Bone marrow (tissue), 2 donors: ENCODE results near the gene SLC25A10.

Experiments used
- DNase-seq, 2 donors: peaks; one replicate each; lab custom pipeline; 2025; lab: John Stamatoyannopoulos, UW

SLC25A10 gene

DNA sequence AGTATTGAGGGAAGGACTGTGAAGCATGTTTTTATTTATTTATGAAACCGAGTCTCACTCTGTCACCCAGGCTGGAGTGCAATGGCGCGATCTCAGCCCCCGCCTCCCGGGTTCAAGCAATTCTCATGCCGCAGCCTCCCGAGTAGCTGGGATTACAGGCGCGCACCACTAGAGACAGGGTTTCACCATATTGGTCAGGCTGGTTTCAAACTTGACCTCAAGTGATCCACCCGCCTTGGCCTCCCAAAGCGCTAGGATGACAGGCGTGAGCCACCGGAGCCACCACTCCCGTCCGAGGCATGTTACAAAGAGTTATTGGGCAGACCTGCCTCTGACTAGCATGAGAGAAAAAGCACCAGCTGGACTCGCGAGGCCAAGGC is 5.9 kb upstream of the SLC25A10 start:
- DNase-seq: no peak

DNA sequence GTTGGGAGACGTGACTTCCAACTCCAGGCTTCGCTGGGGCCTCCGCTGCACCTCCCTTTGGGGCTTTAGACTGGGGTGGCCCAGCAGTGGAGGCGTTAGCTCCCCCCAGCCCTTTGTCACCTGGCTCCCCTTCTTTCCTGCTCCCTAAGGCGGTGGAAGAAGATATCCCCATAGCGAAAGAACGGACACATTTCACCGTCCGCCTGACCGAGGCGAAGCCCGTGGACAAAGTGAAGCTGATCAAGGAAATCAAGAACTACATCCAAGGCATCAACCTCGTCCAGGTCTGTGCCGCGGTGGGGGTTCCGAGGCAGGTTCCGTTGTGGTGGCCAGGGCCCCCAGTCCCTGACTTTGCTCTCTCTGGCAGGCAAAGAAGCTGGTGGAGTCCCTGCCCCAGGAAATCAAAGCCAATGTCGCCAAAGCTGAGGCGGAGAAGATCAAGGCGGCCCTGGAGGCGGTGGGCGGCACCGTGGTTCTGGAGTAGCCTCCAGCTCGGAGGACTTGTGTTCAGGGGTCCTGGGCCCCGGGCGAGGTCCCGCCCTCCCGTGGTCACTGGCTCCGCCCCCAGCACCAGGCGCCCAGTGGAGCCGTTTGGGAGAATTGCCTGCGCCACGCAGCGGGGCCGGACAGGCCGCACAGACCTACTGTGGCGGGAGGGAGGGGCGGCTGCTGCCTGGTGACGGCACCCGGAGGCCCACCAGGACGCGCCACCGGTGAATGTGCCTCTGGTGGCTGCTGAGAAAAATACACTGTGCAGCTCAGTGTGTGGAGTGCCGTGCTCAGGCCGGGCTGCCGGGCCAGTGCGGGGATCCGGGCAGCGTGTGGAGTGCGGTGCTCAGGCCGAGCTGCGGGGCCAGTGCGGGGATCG is 5.1 kb upstream of the SLC25A10 start:
- no peak for DNase-seq

DNA sequence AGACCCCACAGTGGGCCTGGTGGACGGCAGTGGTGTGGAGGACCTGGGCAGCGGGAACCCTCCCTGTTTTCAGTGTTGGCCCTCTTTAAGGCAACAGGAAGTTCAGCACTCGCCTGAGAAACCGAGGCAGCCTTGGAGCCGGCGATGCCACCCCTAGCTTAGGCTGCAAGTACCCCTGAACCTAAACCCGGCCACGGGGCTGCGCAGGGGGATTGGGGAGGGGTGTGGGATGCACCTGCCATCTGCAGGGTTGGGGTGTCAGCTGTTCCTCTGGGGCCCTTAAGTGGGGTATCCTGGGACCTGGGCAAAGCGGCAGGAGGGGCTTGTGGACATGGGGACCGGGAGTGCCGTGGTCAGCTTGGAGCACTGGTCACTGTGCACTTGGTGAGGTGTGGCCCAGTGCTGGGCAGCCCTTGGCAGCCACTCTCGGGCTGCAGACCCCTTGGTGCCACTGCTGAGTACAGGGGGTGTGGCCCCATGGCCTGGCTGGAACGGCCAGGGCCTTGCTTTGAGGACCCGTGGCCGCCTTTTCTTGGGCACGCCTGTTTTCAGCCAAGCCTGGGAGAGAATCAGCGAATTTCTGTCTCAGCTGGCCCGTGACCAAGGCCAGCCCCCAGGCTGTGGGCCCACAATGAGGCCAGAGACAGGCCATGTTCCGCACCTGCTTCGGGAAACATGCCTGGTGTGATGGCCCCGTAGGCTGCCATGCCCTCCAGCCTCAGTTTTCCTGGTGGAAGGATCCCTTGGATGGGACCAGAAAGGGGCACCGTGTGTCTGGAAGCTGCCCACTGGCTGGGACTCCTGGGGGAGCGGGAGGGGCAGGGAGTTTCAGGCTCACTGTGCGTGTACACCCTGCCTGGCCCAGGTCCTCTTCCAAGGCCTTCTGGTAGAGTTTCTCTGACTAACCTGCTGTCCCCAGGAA is 4.1 kb upstream of the SLC25A10 start:
- DNase-seq: no peak

DNA sequence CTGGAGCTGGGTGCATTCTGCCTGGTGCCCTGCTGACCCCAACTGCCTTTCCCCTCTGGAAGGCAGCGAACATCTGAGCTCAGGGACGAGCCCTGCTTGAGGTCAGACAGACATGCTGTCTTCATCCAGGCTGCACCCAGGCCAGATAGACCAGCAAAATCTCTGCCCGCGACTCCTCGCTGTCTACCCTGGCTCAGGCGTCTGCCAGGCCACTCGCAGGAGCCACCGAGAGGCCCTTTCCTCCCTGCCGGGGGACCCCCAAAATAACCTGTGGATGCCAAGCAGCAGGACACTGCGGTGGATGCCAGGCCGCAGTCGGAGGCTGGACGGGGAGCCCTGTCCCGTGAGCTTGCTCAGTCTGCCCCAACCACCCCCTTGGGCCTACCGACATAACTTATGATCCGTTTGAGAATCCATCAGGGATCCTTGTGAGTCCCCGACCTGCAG is 3.3 kb upstream of the SLC25A10 start:
- no peak for DNase-seq

DNA sequence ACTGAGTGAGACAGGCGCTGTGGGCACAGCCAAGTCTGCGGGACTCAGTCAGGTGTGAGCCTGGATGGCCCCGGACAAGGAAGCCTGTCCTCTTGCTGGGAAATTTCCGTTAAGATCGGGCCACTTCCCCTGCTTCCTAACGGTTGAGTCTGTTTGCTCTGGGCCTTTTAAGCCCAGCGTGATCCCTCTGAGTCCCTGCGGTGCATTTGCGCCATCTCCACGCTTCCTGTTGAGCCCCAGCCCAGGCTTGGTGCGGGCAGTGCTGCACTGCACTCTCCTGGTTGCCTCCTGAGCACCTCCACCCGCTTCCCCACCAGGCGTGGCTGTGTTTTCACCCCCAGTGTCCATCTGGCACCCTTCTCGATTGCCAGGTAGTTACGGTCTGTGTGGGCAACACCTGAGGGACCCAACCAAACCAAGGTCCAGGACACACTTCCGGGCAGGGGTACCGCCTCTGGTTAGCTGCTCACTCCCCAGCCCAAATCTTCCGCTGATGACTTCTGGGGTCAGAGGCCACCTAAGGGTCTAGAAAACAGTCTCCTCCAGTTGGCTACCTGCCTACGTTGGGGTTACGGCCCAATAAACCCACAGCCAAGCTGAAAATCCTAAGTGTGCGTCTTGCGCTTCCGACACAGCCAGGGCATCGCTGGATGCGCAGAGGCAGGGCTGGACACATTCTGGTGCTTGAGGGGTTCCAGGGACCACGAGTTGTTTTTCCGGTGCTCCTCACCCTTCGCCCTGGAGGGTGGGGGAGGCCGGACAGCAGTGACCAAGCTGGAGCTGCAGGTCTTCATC is 1.4 kb upstream of the SLC25A10 start:
- DNase-seq: no peak

DNA sequence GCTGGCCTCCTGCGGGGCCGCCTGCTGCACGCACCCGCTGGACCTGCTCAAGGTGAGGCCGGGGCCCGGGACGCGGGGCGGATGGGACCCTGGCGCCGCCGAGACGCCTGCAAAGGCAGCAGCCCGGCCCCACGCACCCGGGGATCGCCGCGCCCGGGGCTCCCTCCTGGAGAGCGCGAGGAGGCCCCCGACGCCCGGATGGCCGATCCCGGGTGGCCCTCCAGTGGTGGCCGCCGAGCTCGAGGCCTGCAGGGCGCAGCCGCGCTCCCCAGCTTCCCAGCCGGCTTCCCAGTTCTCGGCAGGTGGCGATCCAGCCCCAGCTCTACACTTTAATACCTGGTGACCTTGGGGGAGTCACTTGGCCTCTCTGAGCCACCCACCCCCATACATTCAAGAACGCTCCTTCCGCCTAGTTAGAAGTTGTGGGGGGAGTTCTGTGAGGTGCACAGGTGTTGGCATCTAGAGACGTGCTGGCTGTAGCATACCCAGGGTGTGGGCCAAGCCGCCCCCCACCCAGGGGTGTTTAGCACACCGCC is 452 bp downstream of the SLC25A10 start:
- DNase-seq: no peak

DNA sequence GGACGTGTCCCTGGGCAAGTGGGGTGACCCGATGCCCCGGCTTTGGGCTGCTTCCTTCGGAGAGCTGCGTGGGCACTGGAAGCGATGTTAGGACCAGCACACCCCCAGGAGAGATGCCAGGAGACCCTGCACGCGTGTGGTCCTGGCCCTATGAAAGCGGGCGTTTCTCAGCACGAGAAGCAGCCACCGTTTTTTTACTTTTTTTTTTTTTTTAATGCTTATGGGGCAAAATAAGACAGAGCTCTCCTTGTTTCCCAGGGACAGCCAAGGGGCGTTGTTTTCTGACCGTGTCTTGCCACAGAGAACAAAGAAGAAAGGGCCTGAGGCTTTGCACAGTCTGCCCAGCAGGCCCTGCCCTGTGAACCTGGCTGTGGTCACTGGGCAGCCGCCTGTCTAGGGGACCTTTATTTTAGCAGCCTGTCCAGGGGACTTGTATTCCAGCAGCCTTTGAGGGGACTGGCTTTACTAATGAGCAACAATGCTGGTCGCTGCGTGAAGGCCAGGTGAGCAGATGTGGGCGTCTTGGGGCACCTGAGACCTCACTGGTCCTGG is 996 bp downstream of the SLC25A10 start:
- no peak for DNase-seq

DNA sequence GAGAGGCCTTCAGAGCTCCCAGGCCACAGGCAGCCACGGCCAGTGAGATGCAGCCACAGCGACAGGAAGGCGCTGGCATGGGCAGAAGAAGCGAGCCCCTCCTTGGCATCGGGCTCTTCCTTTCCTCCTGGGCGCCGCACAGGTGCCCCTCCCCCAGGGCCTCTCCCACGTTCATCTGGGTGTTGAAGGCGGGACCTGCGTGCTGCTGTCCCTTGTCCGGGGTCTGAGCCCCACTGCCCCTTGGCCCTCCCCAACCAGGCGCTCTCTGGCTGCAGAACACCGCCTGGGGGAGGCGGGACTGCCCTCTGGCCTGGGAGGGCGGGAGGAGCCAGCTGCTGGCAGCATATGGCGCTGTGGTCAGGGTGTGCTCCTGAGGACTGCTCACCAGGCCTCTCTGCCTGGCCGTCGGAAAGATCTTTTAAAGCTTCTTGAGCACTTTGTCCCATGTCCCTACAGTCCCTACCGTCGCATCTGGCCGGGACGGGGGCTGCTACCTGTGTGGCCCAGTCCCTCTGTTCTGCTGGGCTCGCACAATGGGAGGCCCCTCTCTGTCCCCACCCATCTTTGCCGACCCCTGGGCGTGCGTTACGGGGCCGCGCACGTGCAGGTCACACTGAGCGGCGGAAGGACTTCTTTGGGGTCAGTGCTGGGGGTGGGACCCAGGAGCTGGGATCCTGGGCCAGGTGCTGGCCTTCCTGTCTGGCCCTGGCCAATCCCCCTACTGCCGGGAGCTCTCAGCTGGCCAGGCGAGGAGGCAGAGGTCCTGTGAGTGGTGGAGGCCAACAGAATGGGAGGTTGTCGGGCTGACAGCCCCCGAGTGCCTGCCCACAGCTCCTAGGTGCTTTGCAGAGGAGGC is 1.7 kb downstream of the SLC25A10 start:
- no peak for DNase-seq

DNA sequence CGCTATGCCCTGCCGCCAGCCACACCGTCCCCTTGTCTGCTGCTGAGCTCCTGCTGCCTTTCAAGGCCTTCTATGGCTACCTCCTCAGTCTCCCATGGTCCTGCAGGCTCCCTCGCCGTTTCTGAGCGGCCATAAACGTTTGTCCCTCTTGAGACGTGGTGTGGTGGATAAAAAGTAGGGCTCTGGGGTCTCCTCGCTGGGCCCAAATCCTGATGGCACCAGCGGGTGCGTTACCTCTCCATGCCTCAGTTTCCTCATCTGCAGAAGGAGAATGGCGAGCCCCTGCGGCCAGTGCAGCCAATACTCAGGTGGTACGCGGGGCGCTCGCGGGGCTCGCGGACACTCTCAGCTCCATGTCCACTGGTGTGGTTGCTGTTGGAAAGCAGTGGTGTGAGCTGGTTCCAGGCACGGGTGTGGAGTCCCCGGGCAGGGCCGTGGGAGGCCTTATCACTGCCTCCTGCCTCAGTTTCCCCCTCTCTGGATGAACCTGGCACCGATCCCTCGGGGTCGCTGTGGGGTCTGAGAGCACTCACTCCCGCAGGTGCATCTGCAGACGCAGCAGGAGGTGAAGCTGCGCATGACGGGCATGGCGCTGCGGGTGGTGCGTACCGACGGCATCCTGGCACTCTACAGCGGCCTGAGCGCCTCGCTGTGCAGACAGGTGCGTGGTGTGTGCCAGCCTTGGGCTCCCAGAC is 2.5 kb downstream of the SLC25A10 start:
- no peak for DNase-seq

DNA sequence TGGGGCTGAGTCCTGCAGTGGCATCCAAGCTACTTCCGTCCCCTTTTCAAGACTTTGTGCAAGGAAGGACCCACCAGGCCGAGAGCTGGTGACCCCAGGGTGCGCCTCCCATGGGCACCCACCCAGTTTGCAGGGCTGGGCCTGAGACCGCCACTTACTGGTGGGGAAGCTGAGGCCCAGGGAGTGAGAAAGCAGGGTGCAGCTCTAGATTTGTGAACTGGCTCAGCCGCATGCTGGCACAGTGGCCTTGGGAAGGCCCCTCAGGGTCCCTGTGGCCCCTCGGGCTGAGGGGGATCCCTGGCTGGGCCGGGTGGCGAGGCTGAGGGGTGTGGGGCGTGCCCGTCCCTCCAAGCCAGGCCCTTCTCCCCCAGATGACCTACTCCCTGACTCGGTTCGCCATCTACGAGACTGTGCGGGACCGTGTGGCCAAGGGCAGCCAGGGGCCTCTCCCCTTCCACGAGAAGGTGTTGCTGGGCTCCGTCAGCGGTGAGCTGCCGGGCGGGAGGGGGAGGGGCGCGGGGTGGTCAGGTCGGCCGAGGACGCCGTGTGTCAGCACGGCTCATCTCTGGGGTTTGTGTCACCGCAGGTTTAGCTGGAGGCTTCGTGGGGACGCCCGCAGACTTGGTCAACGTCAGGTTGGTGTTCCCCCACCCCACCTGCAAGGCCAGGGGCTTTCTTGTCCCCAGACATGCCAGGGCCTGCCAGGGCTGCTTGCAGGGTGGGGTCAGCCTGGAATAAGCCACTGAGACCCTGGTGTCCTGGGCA is 3.2 kb downstream of the SLC25A10 start:
- DNase-seq: no peak

DNA sequence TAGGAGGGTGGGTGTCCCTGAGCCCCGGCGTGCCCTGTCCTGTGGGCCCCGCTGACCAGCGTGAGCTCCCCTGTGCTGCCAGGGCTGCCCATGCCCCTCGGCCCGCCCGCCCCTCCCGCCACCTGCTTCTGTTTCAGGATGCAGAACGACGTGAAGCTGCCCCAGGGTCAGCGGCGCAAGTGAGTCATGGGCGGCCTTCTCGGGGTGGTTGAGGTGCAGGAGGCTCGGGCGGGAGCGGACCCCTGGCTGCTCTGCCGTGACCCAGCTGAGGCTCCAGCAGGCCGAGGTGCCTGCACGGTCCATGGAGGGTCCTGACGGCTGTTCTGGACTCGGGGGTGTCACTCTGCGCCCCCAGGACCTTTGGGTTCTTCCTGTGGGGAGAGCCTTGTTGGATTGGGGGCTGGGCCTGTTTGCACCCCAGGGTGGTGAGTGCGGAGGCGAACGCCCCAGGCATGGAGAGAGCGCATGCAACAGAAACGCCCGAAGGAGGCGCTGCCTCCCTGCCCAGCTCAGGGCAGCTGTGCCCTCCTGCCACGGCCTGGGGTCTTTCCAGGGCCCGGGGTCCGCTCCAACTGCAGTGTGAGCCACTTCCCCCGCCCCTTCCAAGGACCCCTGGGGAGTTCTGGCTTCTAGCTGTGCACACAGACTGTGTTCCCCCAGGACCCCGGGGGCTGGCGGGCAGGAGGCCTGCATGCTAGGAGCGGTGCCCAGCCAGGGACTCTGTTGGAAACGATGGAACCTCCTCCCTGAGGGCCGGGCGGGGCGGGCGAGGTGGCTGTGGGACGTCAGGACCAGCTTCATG is 4.0 kb downstream of the SLC25A10 start:
- no peak for DNase-seq

DNA sequence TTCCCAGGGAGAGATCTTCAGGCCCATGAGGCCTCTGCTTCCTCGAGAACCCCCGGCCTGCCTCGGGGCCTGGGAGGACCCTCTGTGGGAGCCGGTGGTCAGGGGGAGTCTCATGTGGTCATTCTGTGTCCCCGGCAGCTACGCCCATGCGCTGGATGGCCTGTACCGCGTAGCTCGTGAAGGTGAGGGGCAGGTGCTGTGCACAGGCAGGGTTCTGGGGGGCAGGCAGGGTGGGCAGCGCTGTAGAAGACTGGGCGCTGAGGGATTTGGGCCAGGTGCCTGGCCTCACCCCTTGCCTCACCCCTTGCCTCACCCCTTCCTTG is 4.6 kb downstream of the SLC25A10 start:
- DNase-seq: no peak

DNA sequence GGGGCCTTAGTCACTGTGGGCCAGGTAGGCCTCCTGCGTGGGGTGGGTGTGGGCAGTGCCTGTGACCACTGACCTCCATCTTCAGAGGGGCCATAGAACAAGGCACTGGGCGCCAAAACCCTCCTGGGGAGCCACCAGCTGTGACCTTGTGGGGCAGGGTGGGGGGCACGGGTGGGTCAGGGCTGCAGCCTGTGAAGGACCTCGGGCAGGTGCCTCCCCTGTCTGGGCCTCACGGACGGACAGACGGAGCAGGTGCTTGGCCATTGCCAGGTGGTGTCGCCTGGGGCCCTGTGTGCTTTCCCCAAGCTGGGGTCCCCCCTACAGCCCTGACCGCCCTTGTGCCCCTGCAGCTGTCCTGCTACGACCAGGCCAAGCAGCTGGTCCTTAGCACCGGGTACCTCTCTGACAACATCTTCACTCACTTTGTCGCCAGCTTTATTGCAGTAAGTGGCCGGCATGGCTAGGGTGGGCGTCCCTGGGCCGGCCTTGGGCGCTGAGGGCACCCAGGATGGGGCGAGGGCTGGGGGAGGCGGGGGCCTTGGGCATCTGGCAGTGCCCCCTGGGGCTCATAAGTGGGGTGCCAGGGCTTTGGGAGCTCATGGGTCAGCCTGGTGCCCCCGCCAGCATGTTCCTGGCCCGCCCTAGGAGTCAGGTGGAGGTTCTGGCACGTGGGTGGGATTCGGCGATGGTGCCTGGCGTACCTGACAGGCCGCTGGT is 5.1 kb downstream of the SLC25A10 start:
- no peak for DNase-seq

DNA sequence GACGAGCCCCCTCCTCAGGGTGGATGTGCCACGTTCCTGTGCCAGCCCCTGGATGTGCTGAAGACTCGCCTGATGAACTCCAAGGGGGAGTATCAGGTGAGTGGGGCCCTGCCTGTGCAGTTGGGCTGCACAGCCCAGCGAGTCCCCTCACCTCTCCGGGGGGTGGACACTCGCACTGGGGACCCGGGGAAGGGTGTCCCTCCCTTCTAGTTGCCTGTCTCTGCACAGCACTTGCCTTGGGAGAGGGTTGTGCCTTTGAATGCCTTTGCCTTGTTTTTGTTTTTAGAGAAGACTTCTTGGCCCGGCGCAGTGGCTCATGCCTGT is 5.6 kb downstream of the SLC25A10 start:
- DNase-seq: no peak

DNA sequence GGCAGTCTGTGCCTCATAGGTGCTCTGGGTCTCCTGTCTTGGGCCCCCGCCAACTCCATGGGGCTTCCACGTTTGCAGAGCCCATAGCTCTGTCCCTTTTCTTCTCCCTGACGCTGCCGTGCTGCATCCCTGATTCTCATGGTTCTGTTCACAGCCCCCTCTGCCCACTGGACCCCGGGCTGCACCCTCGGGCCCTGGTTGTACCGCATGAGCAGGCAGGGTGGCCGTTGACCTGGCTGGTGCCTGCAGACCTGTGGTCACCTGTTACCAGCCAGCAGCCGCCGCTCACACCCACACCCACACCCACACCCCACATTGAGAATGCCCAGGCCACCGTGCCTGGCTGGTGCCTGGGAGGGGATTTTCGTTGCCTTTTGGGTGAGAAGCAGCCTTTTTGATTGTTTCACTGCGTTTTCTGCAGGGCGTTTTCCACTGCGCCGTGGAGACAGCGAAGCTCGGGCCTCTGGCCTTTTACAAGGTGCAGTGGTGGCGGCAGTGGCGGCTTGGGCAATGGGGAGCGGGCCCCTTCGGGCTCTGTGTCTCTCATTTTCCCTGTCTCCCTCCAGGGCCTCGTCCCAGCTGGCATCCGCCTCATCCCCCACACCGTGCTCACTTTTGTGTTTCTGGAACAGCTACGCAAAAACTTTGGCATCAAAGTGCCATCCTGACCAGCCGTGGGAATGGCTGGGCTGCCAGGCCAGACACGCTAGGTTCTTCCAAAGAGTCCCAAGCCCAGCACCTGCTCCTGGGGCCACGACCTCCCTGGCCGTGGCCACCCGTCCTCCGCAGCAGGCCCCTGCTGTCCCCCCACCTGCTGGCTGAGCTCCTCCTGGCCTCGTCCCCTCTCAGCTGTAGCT is 7.6 kb downstream of the SLC25A10 start:
- no peak for DNase-seq

DNA sequence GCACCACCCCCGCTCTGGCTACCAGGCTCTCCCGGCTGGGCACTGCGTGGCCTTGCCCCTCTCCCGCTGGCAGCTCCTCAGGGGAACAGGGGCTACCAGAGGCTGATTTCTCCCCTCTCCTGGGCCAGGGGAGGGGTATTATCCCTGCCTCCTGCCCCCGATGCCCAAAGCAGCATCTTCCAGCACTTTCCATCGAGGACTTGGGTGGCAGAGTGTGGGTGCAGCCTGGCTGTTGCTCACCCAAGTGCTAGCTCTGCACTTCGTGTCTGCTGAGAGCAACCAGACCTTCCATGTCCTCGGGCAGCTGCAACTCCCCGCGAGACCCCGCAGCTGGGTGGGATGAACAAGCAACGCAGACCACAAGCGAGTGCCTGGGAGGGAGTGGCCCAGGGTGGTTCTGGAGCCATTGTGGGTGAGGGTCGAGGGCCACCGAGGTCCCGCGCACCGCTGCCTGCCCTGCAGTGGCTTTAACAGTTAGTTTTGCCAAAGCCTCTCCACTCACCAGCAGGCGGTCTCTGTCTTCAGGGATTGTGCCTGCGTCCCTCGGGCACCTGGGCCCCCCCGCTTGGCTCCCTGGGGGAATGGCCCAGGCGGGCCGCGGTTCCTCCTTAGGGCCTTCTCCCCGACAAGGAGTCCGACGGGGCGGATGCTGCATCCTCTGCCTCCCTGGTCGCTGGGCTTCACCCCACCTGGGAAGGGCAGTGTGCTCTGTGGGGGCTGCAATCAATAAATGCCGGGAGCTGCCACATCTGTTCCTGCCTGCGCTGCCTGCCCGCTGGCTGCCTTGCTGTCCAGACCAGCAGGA is 8.4 kb downstream of the SLC25A10 start:
- no peak for DNase-seq
